ENCODE data around the gene NKIRAS2.

DNA sequence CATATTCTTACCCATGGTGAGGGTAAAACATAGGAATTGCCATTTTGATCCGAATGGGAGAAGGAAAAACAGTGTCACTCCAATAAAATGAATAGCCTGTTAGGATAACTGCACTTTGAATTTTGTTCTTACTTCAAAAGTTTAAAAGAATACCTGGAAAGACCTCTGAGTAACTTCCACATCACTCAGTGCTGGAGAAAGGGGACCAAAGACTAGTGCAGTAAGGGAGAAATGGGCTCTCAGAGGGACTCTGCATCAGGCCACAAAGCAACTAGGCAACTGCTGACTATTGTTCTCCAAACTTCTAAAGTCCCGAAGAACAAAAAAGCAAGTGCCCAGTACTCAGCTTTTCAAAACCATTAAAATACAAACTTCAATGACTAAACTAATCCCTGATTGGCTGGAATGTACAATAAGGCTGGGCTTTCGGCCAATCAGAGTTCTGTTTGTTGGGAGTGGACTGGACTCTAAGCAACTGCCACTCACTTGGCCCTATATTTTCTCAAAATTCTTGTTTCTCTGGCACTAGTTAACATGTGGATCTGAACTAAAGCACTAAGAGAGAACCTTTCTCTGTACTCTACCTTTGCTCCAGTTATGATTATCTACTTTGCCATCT, 8.9 kb upstream of the NKIRAS2 start:
- TF ChIP-seq, protein P1, sequence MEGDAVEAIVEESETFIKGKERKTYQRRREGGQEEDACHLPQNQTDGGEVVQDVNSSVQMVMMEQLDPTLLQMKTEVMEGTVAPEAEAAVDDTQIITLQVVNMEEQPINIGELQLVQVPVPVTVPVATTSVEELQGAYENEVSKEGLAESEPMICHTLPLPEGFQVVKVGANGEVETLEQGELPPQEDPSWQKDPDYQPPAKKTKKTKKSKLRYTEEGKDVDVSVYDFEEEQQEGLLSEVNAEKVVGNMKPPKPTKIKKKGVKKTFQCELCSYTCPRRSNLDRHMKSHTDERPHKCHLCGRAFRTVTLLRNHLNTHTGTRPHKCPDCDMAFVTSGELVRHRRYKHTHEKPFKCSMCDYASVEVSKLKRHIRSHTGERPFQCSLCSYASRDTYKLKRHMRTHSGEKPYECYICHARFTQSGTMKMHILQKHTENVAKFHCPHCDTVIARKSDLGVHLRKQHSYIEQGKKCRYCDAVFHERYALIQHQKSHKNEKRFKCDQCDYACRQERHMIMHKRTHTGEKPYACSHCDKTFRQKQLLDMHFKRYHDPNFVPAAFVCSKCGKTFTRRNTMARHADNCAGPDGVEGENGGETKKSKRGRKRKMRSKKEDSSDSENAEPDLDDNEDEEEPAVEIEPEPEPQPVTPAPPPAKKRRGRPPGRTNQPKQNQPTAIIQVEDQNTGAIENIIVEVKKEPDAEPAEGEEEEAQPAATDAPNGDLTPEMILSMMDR (conservative IDR thresholded peaks at IDR 0.05 in 1 of 2, IDR thresholded peaks at IDR 0.05 in 1 of 2; ENCODE audit: low read depth in 1 of 2, low read length in 2 of 2), result no peak
- no peak for TF ChIP-seq EZH2 (IDR thresholded peaks at IDR 0.05; ENCODE audit: low read length, missing control alignments)
